ENCODE results near the gene FKRP.

DNA sequence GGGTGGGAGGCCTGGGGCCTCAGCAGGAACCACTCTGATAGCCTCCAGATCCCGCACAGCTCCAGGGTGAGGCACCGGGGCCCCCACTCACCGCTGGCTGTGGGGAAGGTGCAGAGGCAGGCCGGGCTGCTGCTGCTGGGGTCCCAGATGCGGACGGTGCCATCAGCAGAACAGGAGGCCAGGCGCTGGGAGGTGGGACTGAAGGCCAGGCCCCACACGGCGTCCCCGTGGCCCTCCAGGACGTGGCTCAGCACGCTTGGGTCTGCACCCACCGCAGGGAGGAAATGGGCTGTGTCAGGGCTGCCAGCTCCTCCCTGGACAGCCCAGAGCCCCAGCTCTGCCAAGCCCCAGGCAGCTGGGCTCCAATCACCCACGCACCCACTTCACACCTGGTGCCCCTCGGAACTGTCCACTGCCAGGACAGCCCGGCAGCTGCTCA lies 22.8 kb upstream of the FKRP start:
- TF ChIP-seq, protein P1, sequence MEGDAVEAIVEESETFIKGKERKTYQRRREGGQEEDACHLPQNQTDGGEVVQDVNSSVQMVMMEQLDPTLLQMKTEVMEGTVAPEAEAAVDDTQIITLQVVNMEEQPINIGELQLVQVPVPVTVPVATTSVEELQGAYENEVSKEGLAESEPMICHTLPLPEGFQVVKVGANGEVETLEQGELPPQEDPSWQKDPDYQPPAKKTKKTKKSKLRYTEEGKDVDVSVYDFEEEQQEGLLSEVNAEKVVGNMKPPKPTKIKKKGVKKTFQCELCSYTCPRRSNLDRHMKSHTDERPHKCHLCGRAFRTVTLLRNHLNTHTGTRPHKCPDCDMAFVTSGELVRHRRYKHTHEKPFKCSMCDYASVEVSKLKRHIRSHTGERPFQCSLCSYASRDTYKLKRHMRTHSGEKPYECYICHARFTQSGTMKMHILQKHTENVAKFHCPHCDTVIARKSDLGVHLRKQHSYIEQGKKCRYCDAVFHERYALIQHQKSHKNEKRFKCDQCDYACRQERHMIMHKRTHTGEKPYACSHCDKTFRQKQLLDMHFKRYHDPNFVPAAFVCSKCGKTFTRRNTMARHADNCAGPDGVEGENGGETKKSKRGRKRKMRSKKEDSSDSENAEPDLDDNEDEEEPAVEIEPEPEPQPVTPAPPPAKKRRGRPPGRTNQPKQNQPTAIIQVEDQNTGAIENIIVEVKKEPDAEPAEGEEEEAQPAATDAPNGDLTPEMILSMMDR (IDR thresholded peaks at IDR 0.05): no peak
- no peak for TF ChIP-seq POLR2A (IDR thresholded peaks at IDR 0.05)
